Fibroblast of lung (primary cell): ENCODE results near the gene GALNT18. TPM values are rescaled to one million over a fixed set of nuclear protein-coding genes. Genes with fewer than 3 reads are reported as not detected.

ENCODE experiments used
- DNase-seq, 2 donors: peaks; one replicate each; pipeline versions ENCODE4 v3.0.0 to v3.0.0-alpha.2; 2010; ENCODE audit warnings: low read depth in 2 of 2
- H2AFZ ChIP-seq: 2 replicates; pipeline ENCODE4 v1.5.1; 2012; ENCODE audit warnings: low read length, control low read depth, inconsistent platforms
- H3K27ac ChIP-seq: 2 replicates; pipeline ENCODE4 v1.5.1; 2011; ENCODE audit warnings: low read length, control low read depth; ENCODE audit not compliant: insufficient read depth
- H3K27me3 ChIP-seq: 2 replicates; pipeline ENCODE4 v1.5.1; 2011; ENCODE audit warnings: mild to moderate bottlenecking, low read length; ENCODE audit not compliant: control insufficient read depth, insufficient read depth
- H3K36me3 ChIP-seq: 2 replicates; pipeline ENCODE4 v1.5.1; 2011; ENCODE audit warnings: low read length; ENCODE audit not compliant: control insufficient read depth, insufficient read depth
- H3K4me1 ChIP-seq: 2 replicates; pipeline ENCODE4 v1.5.1; 2011; ENCODE audit warnings: low read length; ENCODE audit not compliant: control insufficient read depth, insufficient read depth; ENCODE audit errors: extremely low read depth
- H3K4me2 ChIP-seq: 2 replicates; pipeline ENCODE4 v1.5.1; 2011; ENCODE audit warnings: low read length, control low read depth; ENCODE audit not compliant: insufficient read depth; ENCODE audit errors: extremely low read depth
- H3K4me3 ChIP-seq, 4 experiments: fragments of 200-600 bp in 1 of 4; sonication (generic) in 1 of 4; replicated peaks in 1 of 4; 2 replicates each; pipeline ENCODE4 v1.5.1; 2011 to 2016; ENCODE audit warnings: low read length in 4 of 4, low read depth in 3 of 4, mild to moderate bottlenecking in 3 of 4, control low read depth in 2 of 4, inconsistent platforms in 1 of 4, mixed read lengths in 1 of 4; ENCODE audit not compliant: insufficient read depth in 1 of 4; ENCODE audit errors: control extremely low read depth in 1 of 4
- H3K79me2 ChIP-seq: 2 replicates; pipeline ENCODE4 v1.5.1; 2012; ENCODE audit warnings: mild to moderate bottlenecking, low read length, inconsistent platforms; ENCODE audit not compliant: control insufficient read depth, insufficient read depth
- H3K9ac ChIP-seq: 2 replicates; pipeline ENCODE4 v1.5.1; 2011; ENCODE audit warnings: mild to moderate bottlenecking, low read length, control low read depth; ENCODE audit not compliant: insufficient read depth
- H3K9me3 ChIP-seq: 2 replicates; pipeline ENCODE4 v1.5.1; 2012; ENCODE audit warnings: low read depth, low read length; ENCODE audit not compliant: control insufficient read depth, insufficient read depth
- H4K20me1 ChIP-seq: 2 replicates; pipeline ENCODE4 v1.5.1; 2011; ENCODE audit warnings: low read length; ENCODE audit not compliant: control insufficient read depth, insufficient read depth; ENCODE audit errors: extremely low read depth
- CTCF ChIP-seq, 2 donors: IDR thresholded peaks in 1 of 2; conservative IDR thresholded peaks in 1 of 2; 1 replicate in 1 of 2; 2 replicates in 1 of 2; pipeline ENCODE4 v1.5.1; 2011 to 2012; ENCODE audit warnings: low read length in 2 of 2, control low read depth in 1 of 2, inconsistent platforms in 1 of 2, low read depth in 1 of 2, mild to moderate bottlenecking in 1 of 2
- EZH2 ChIP-seq: IDR thresholded peaks from 2 replicates; pipeline ENCODE4 v1.5.1; 2012; ENCODE audit warnings: low read length, control low read depth, mild to moderate bottlenecking; ENCODE audit errors: missing control alignments
- polyA plus RNA-seq, 2 donors: library from polyadenylated mRNA; depleted of rRNA in 1 of 2; stranded (reverse) in 1 of 2; unstranded in 1 of 2; fragments of >200 nt; gene quantifications; 2 replicates each; pipeline ENCODE4 v1.2.1, GENCODE V29; 2011 to 2012; ENCODE audit warnings: missing spikeins in 1 of 2
- total RNA-seq: library from RNA; depleted of rRNA; stranded (reverse); fragments of >200 nt; gene quantifications from 2 replicates; pipeline ENCODE4 v1.2.1, GENCODE V29; 2014

The GALNT18 gene
- total and polyA plus RNA-seq, 2 donors (not counting 1 experiment from before 2014, with no cell fraction given), result 0.50 to 19.3 TPM

- H2AFZ ChIP-seq, result no peak overlapping the region
- no peaks in the 10 kb centered on the region for H3K9me3 ChIP-seq
- no peak overlapping the region for H3K27ac ChIP-seq
- no peaks in the 10 kb centered on the region for H3K27me3 ChIP-seq
- no peaks in the 10 kb centered on the region for H3K4me1 ChIP-seq
- no peaks in the 10 kb centered on the region for H4K20me1 ChIP-seq
- DNase-seq, result peak in 1 of 2 donors; percentile 63
- TF ChIP-seq CTCF (conservative IDR thresholded peaks at IDR 0.05 in 1 of 2, IDR thresholded peaks at IDR 0.05 in 1 of 2; ENCODE audit: low read depth in 1 of 2, low read length in 2 of 2) (no peak), EZH2 (no peak)
- H3K4me3 ChIP-seq, result no peak overlapping the region
- H3K9ac ChIP-seq, result no peak overlapping the region
- H3K79me2 ChIP-seq, result no peaks in the 10 kb centered on the region
- H3K36me3 ChIP-seq, result no peaks in the 10 kb centered on the region
- H3K4me2 ChIP-seq, result no peak overlapping the region
Observed at GRCh38 chr11:11510939-11511338, 110.9 kb downstream of the GALNT18 start.

GRCh38 chr11:11505692-11506091, 116.1 kb downstream of the GALNT18 start:
- DNase-seq, result no peak
- Histone ChIP-seq H3K27ac (no peak overlapping the region), H3K9ac (no peak overlapping the region), H3K36me3 (no peaks in the 10 kb centered on the region), H3K4me2 (no peak overlapping the region), H3K9me3 (no peaks in the 10 kb centered on the region), H4K20me1 (no peaks in the 10 kb centered on the region), H3K27me3 (no peaks in the 10 kb centered on the region), H2AFZ (no peak overlapping the region), H3K4me1 (no peaks in the 10 kb centered on the region), H3K79me2 (no peaks in the 10 kb centered on the region), H3K4me3 (no peak overlapping the region)
- no peak for TF ChIP-seq EZH2
- no peak for TF ChIP-seq CTCF (conservative IDR thresholded peaks at IDR 0.05 in 1 of 2, IDR thresholded peaks at IDR 0.05 in 1 of 2; ENCODE audit: low read depth in 1 of 2, low read length in 2 of 2)

- no peak for TF ChIP-seq CTCF (conservative IDR thresholded peaks at IDR 0.05 in 1 of 2, IDR thresholded peaks at IDR 0.05 in 1 of 2; ENCODE audit: low read depth in 1 of 2, low read length in 2 of 2)
- no peak for TF ChIP-seq EZH2
- no peak overlapping the region for H3K9ac ChIP-seq
- DNase-seq, result no peak
Observed at GRCh38 chr11:11505190-11505589, 116.6 kb downstream of the GALNT18 start.

More at GRCh38 chr11:11505190-11505589, 116.6 kb downstream of the GALNT18 start:
- H3K36me3 ChIP-seq, result no peaks in the 10 kb centered on the region
- H4K20me1 ChIP-seq, result no peaks in the 10 kb centered on the region
- no peak overlapping the region for H3K4me3 ChIP-seq
- H3K79me2 ChIP-seq, result no peaks in the 10 kb centered on the region
- H3K27me3 ChIP-seq, result no peaks in the 10 kb centered on the region
- no peaks in the 10 kb centered on the region for H3K9me3 ChIP-seq
- no peaks in the 10 kb centered on the region for H3K4me1 ChIP-seq
- H3K4me2 ChIP-seq, result no peak overlapping the region
- H3K27ac ChIP-seq, result no peak overlapping the region
- no peak overlapping the region for H2AFZ ChIP-seq
